IMR-90 (cell line): ENCODE measurements around the gene DUSP23. TPM values are rescaled to one million over a fixed set of nuclear protein-coding genes. Genes with fewer than 3 reads are reported as not detected.

Source experiments
- ATAC-seq: fragments of 200-7000 bp; cut with Tn5 transposase; 2 replicates; pipeline ENCODE4 v1.9.1; 2020; ENCODE audit warnings: low read depth, mild to moderate bottlenecking, moderate library complexity
- BruUV-seq: library from RNA; stranded (reverse); fragments of 400-500 nt; replicated peaks from 2 replicates; lab custom pipeline; 2021; lab: Mats Ljungman, UMichigan
- CTCF ChIA-PET: fragments of 300-600 bp; formaldehyde crosslinking; extraction: SDS; loops from one replicate; lab custom pipeline; 2021; ENCODE audit warnings: antibody characterized with exemption; lab: Yijun Ruan, JAX
- POLR2A ChIA-PET: fragments of 300-600 bp; sonication (Branson Sonifier 250); formaldehyde crosslinking; loops from one replicate; lab custom pipeline; 2022; ENCODE audit warnings: antibody characterized with exemption; ENCODE audit not compliant: unreplicated experiment; lab: Charles Lee
- DNase-seq: peaks from one replicate; pipeline ENCODE4 v3.0.0; 2013
- H2AFZ ChIP-seq: replicated peaks from 2 replicates; pipeline ENCODE3; 2013; ENCODE audit warnings: low read length, mild to moderate bottlenecking; ENCODE audit not compliant: poor library complexity
- H2AK5ac ChIP-seq: 2 replicates; pipeline ENCODE4 v1.6.1; 2013; ENCODE audit warnings: low read depth, low read length, inconsistent platforms
- H2AK9ac ChIP-seq: replicated peaks from 2 replicates; pipeline ENCODE3; 2013; ENCODE audit warnings: mild to moderate bottlenecking, low read depth, low read length, moderate library complexity; ENCODE audit not compliant: poor library complexity
- H2BK120ac ChIP-seq: 2 replicates; pipeline ENCODE4 v1.6.1; 2013; ENCODE audit warnings: low read depth, low read length, inconsistent platforms
- H2BK15ac ChIP-seq: 3 replicates; pipeline ENCODE4 v1.6.1; 2013; ENCODE audit warnings: low read depth, low read length, inconsistent platforms
- H2BK20ac ChIP-seq: 2 replicates; pipeline ENCODE4 v1.6.1; 2013; ENCODE audit warnings: low read depth, mild to moderate bottlenecking, inconsistent platforms, low read length, moderate library complexity
- H2BK5ac ChIP-seq: 2 replicates; pipeline ENCODE4 v1.6.1; 2013; ENCODE audit warnings: mild to moderate bottlenecking, low read depth, low read length, inconsistent platforms; ENCODE audit not compliant: poor library complexity, severe bottlenecking
- H3K14ac ChIP-seq: replicated peaks from 2 replicates; pipeline ENCODE4 v1.6.1; 2013; ENCODE audit warnings: low read depth, low read length, inconsistent platforms
- H3K18ac ChIP-seq: 2 replicates; pipeline ENCODE4 v1.6.1; 2013; ENCODE audit warnings: low read depth, low read length, control low read depth
- H3K23ac ChIP-seq: 2 replicates; pipeline ENCODE4 v1.6.1; 2013; ENCODE audit warnings: low read depth, low read length, inconsistent platforms
- H3K27ac ChIP-seq: 2 replicates; pipeline ENCODE4 v1.5.1; 2013; ENCODE audit warnings: mild to moderate bottlenecking, control low read depth, low read length; ENCODE audit not compliant: insufficient read depth
- H3K27me3 ChIP-seq: 2 replicates; pipeline ENCODE4 v1.6.1; 2013; ENCODE audit warnings: low read length; ENCODE audit not compliant: control insufficient read depth, insufficient read depth
- H3K36me3 ChIP-seq: 2 replicates; pipeline ENCODE4 v1.6.1; 2013; ENCODE audit warnings: low read length, mixed read lengths; ENCODE audit not compliant: control insufficient read depth, insufficient read depth
- H3K4ac ChIP-seq: 2 replicates; pipeline ENCODE4 v1.6.1; 2013; ENCODE audit warnings: low read depth, low read length, inconsistent platforms
- H3K4me1 ChIP-seq: 2 replicates; pipeline ENCODE4 v1.6.1; 2013; ENCODE audit warnings: low read length, mixed read lengths; ENCODE audit not compliant: control insufficient read depth, insufficient read depth
- H3K4me2 ChIP-seq: 2 replicates; pipeline ENCODE4 v1.6.1; 2013; ENCODE audit warnings: low read depth, mild to moderate bottlenecking, control low read depth, low read length, moderate library complexity
- H3K4me3 ChIP-seq: 2 replicates; pipeline ENCODE4 v1.5.1; 2013; ENCODE audit warnings: low read depth, mild to moderate bottlenecking, control low read depth, low read length, moderate library complexity; ENCODE audit not compliant: insufficient read depth
- H3K56ac ChIP-seq: 2 replicates; pipeline ENCODE4 v1.6.1; 2013; ENCODE audit warnings: low read length, inconsistent platforms; ENCODE audit not compliant: insufficient read depth; ENCODE audit errors: extremely low read depth
- H3K79me1 ChIP-seq, 2 experiments: 2 replicates each; pipeline ENCODE4 v1.6.1; 2013; ENCODE audit warnings: low read length in 2 of 2, inconsistent platforms in 1 of 2, low read depth in 1 of 2
- H3K9ac ChIP-seq: 2 replicates; pipeline ENCODE4 v1.6.1; 2013; ENCODE audit warnings: low read depth, low read length, control low read depth
- H3K9me1 ChIP-seq: 2 replicates; pipeline ENCODE4 v1.6.1; 2013; ENCODE audit warnings: low read length, inconsistent platforms; ENCODE audit not compliant: insufficient read depth
- H3K9me3 ChIP-seq: 2 replicates; pipeline ENCODE4 v1.6.1; 2013; ENCODE audit warnings: low read length; ENCODE audit not compliant: control insufficient read depth, insufficient read depth
- H4K20me1 ChIP-seq: 2 replicates; pipeline ENCODE4 v1.6.1; 2013; ENCODE audit warnings: low read length, inconsistent platforms; ENCODE audit not compliant: insufficient read depth
- H4K5ac ChIP-seq: 2 replicates; pipeline ENCODE4 v1.6.1; 2013; ENCODE audit warnings: mild to moderate bottlenecking, low read depth, low read length, control low read depth
- H4K8ac ChIP-seq, 2 experiments: 2 replicates each; pipeline ENCODE4 v1.6.1; 2013; ENCODE audit warnings: low read depth in 2 of 2, low read length in 2 of 2, control low read depth in 1 of 2, inconsistent platforms in 1 of 2
- H4K91ac ChIP-seq: 2 replicates; pipeline ENCODE4 v1.6.1; 2013; ENCODE audit warnings: low read depth, low read length, inconsistent platforms; ENCODE audit not compliant: insufficient read depth
- CEBPB ChIP-seq: IDR thresholded peaks from 2 replicates; pipeline ENCODE4 v1.6.1; 2012; ENCODE audit warnings: low read depth, low read length, improper control_type of control experiment
- CHD1 ChIP-seq: IDR thresholded peaks from 2 replicates; pipeline ENCODE4 v1.6.1; 2012; ENCODE audit warnings: low read depth, low read length, improper control_type of control experiment
- CTCF ChIP-seq: conservative IDR thresholded peaks from 2 replicates; pipeline ENCODE4 v1.5.1; 2012; ENCODE audit warnings: mild to moderate bottlenecking, low read depth, low read length, improper control_type of control experiment
- ELK1 ChIP-seq: fragments of 150-350 bp; IDR thresholded peaks from 2 replicates; pipeline ENCODE4 v1.6.1; 2016; ENCODE audit warnings: low read depth, mild to moderate bottlenecking, low read length, moderate library complexity, borderline replicate concordance
- FOS ChIP-seq: fragments of 150-350 bp; IDR thresholded peaks from 2 replicates; pipeline ENCODE4 v1.6.1; 2016; ENCODE audit warnings: low read depth, low read length
- MAFK ChIP-seq: IDR thresholded peaks from 2 replicates; pipeline ENCODE4 v1.6.1; 2012; ENCODE audit warnings: low read depth, low read length, improper control_type of control experiment
- MAZ ChIP-seq: IDR thresholded peaks from 2 replicates; pipeline ENCODE4 v1.6.1; 2012; ENCODE audit warnings: low read depth, mild to moderate bottlenecking, low read length, improper control_type of control experiment, moderate library complexity, borderline replicate concordance
- MXI1 ChIP-seq: IDR thresholded peaks from 2 replicates; pipeline ENCODE4 v1.6.1; 2012; ENCODE audit warnings: low read depth, mild to moderate bottlenecking, low read length, moderate library complexity, borderline replicate concordance
- NFE2L2 ChIP-seq: fragments of 150-350 bp; IDR thresholded peaks from 2 replicates; pipeline ENCODE4 v1.6.1; 2016; ENCODE audit warnings: low read depth, mild to moderate bottlenecking, low read length
- POLR2A ChIP-seq: IDR thresholded peaks from 2 replicates; pipeline ENCODE4 v1.6.1; 2012; ENCODE audit warnings: mild to moderate bottlenecking, low read depth, low read length
- RAD21 ChIP-seq: IDR thresholded peaks from 2 replicates; pipeline ENCODE4 v1.6.1; 2012; ENCODE audit warnings: low read length, improper control_type of control experiment
- RCOR1 ChIP-seq: IDR thresholded peaks from 2 replicates; pipeline ENCODE4 v1.6.1; 2012; ENCODE audit warnings: mild to moderate bottlenecking, low read length, improper control_type of control experiment; ENCODE audit not compliant: insufficient replicate concordance
- RFX5 ChIP-seq: IDR thresholded peaks from 2 replicates; pipeline ENCODE4 v1.8.0; 2012; ENCODE audit warnings: low read depth, mild to moderate bottlenecking, low read length, moderate library complexity
- SMC3 ChIP-seq: fragments of 150-350 bp; IDR thresholded peaks from 2 replicates; pipeline ENCODE4 v1.6.1; 2016; ENCODE audit warnings: low read depth, mild to moderate bottlenecking, antibody characterized with exemption, low read length, moderate library complexity
- USF2 ChIP-seq: fragments of 150-350 bp; IDR thresholded peaks from 2 replicates; pipeline ENCODE4 v1.6.1; 2017; ENCODE audit warnings: mild to moderate bottlenecking, antibody characterized with exemption, low read length, low read depth
- WGBS, 2 experiments: methylation state at CpG; one replicate each; pipeline versions ENCODE4 v1.1.5 to v1.1.7; 2013; ENCODE audit warnings: missing lambda C conversion rate in 2 of 2; ENCODE audit not compliant: insufficient read length in 1 of 2; ENCODE audit errors: extremely low coverage in 2 of 2; 5-methylcytosine and 5-hydroxymethylcytosine counted together
- dilution Hi-C: fragments of 300-500 bp; cut with HindIII; formaldehyde crosslinking; loops from one replicate; pipeline ENCODE4 v1.14.3; 2018; ENCODE audit warnings: low sequenced_read_pairs; ENCODE audit not compliant: unreplicated experiment
- in situ Hi-C: fragments of 300-500 bp; cut with MboI; formaldehyde crosslinking; loops from 3 replicates; pipeline ENCODE4 v1.14.3; 2019; ENCODE audit warnings: low sequenced_read_pairs, inconsistent platforms, mixed read lengths
- intact Hi-C: fragments of 100-400 bp; cut with micrococcal nuclease; formaldehyde crosslinking; loops from 2 replicates; pipeline ENCODE4 v1.10.0; 2022
- polyA plus RNA-seq, 3 experiments: library from polyadenylated mRNA; depleted of rRNA; stranded (reverse); fragments of >200 nt; gene quantifications; 2 replicates each; pipeline ENCODE4 v1.2.3, GENCODE V29; 2012; ENCODE audit warnings: low replicate concordance in 1 of 3
- total RNA-seq: library from RNA; depleted of rRNA; stranded (reverse); fragments of >200 nt; gene quantifications from 2 replicates; pipeline ENCODE4 v1.2.3, GENCODE V29; 2012

The DUSP23 gene
- total and polyA plus RNA-seq, 2 of the 4 experiments (the other 2 are of a cell fraction) = 4.1 to 12.9 TPM

GRCh38 chr1:159800177-159800930 is 19.6 kb downstream of the DUSP23 start:
- in situ Hi-C loops = no loop called here
- no peak for ATAC-seq
- TF ChIP-seq CHD1 (no peak), SMC3 (no peak), MAFK (no peak), RFX5 (no peak), USF2 (no peak), ELK1 (no peak), FOS (no peak), CEBPB (no peak), MXI1 (no peak), POLR2A (no peak), RCOR1 (no peak), RAD21 (no peak), MAZ (no peak), NFE2L2 (no peak), CTCF (no peak)

More at GRCh38 chr1:159800177-159800930, 19.6 kb downstream of the DUSP23 start:
- Histone ChIP-seq H4K5ac (no peak overlapping the region), H3K4ac (no peak overlapping the region), H3K36me3 (no peaks in the 10 kb centered on the region), H3K79me1 (no peaks in the 10 kb centered on the region), H2BK15ac (no peak overlapping the region), H3K4me2 (no peak overlapping the region), H2BK120ac (no peak overlapping the region), H4K20me1 (no peaks in the 10 kb centered on the region), H3K18ac (no peak overlapping the region), H3K9ac (no peak overlapping the region), H2BK5ac (no peak overlapping the region), H2AFZ (no peak overlapping the region), H3K9me1 (no peaks in the 10 kb centered on the region; the same call in 1 of the 2 replicates), H3K4me1 (no peaks in the 10 kb centered on the region), H4K91ac (no peak overlapping the region), H3K27ac (no peak overlapping the region), H2AK9ac (no peak overlapping the region), H3K4me3 (no peak overlapping the region), H3K9me3 (no peaks in the 10 kb centered on the region), H3K23ac (no peak overlapping the region), H2BK20ac (no peak overlapping the region), H3K14ac (no peak overlapping the region), H3K56ac (no peak overlapping the region), H4K8ac (no peak overlapping the region), H2AK5ac (no peak overlapping the region), H3K27me3 (peaks cover 33% of the 10 kb centered on the region)
- dilution Hi-C loops = no loop called here
- ChIA-PET CTCF (interaction anchor here (0.7 to 4.7 kb wide), 4 partner anchors 92 to 769 kb away, joined by 3 to 150 read pairs (median 3); no protein-coding TSS in a partner anchor), POLR2A (interaction anchor here (0.9 kb wide), 1 partner anchor 90 kb away, joined by 3 read pairs; no protein-coding TSS in a partner anchor)
- BruUV-seq = no TSS peak
- WGBS, 2 experiments = no CpG with 5 or more reads among the region's 8 CpGs
- intact Hi-C loops = no loop called here
- no peak for DNase-seq
